Measurements from ENCODE around the gene PHAF1. TPM values are rescaled to one million over a fixed set of nuclear protein-coding genes. Genes with fewer than 3 reads are reported as not detected.

PHAF1 gene
- 19.2 TPM for total RNA-seq (2021; ENCODE audit: unreplicated experiment)
- 17.3 and 19.0 TPM in 2 replicates for polyA plus RNA-seq (2012)
- percentile 60 among the genes with signal in this experiment for Bru-seq, nascent RNA
- percentile 65 among the genes with signal in this experiment for BruChase-seq, experiment 1, labeled RNA remaining after a 6-hour chase
- percentile 71 among the genes with signal in this experiment for BruChase-seq, experiment 2, labeled RNA remaining after a 2-hour chase
- long read RNA-seq, partial matches to known transcripts = 7 of 28 reads
- long read RNA-seq, other reads (novel, unspliced or antisense) = 14 of 28 reads

GRCh38 chr16:67109407-67110135, at the start of gene PHAF1:
Gene PHAF1 (plus strand): TSS chr16:67109941. CDS start chr16:67110176, 235 bp downstream.
- H3K27me3 ChIP-seq (ENCODE audit: insufficient read depth, low read length) = no peaks in the 10 kb centered on the region
- no peaks in the 10 kb centered on the region for H3K36me3 ChIP-seq (ENCODE audit: control insufficient read depth in 1 of 2, insufficient read depth in 2 of 2, low read length in 2 of 2)
- no peak within 1 kb of the TSS for H2AFZ ChIP-seq (ENCODE audit: low read depth, low read length, poor library complexity, severe bottlenecking)
- peak within 1 kb of the TSS; percentile 81 for H3K9ac ChIP-seq (ENCODE audit: low read length)
- DNase-seq (ENCODE audit: low read depth, low spot score) = peak; percentile 71
- no peaks in the 10 kb centered on the region for H3K9me2 ChIP-seq (ENCODE audit: insufficient read depth)
- H3K4me1 ChIP-seq (ENCODE audit: control insufficient read depth in 1 of 2, insufficient read depth in 2 of 2, low read length in 2 of 2) = peaks cover 14 to 44% of the 10 kb centered on the region in 2 experiments; a peak in 3 of 4 replicates
- BruUV-seq (replicated peaks) = no TSS peak
- POLR2A ChIA-PET = no interaction called here
- peak; percentile 93 for ATAC-seq
- H3K27ac ChIP-seq (ENCODE audit: low read depth, low read length) = peak within 1 kb of the TSS; percentile 53
- CTCF ChIA-PET = no interaction called here
- intact Hi-C loops (cut with micrococcal nuclease) = loop anchor here (10.0 kb wide), 1 partner anchor 215 kb away; no protein-coding TSS in a partner anchor
- RAD21 ChIA-PET (ENCODE audit: low non-redundant PET in 1 of 2, low total read pairs in 2 of 2, uncharacterized antibody in 2 of 2, unreplicated experiment in 2 of 2) = interaction anchor here in 1 of 2 experiments (1.1 kb wide), 1 partner anchor 92 kb away, joined by 3 read pairs; no protein-coding TSS in a partner anchor
- peak within 1 kb of the TSS; percentile 99 for H3K4me2 ChIP-seq (ENCODE audit: low read length)
- peak within 1 kb of the TSS; percentile 68 to 81 for H3K4me3 ChIP-seq (replicated peaks in 1 of 2; ENCODE audit: low read depth in 1 of 2, low read length in 2 of 2)
- H3K79me2 ChIP-seq (ENCODE audit: insufficient read depth, low read length) = peaks cover 45% of the 10 kb centered on the region
- no peaks in the 10 kb centered on the region for H4K20me1 ChIP-seq (ENCODE audit: insufficient read depth)
- H3K9me3 ChIP-seq (ENCODE audit: control insufficient read depth in 1 of 2, insufficient read depth in 1 of 2, low read depth in 1 of 2, low read length in 2 of 2) = no peaks in the 10 kb centered on the region
- TF ChIP-seq CBX3 (IDR thresholded peaks at IDR 0.05; ENCODE audit: low read depth) (no peak), TCF7L2 (IDR thresholded peaks at IDR 0.05; ENCODE audit: borderline replicate concordance, extremely low read depth, insufficient read depth, insufficient read length) (no peak), ZNF274 (IDR thresholded peaks at IDR 0.05; ENCODE audit: low read depth, low read length) (no peak), SP1 (IDR thresholded peaks at IDR 0.05; ENCODE audit: low read depth) (no peak), ZBTB33 (IDR thresholded peaks at IDR 0.05; ENCODE audit: extremely low read depth, insufficient replicate concordance, low read length) (no peak), JUND (IDR thresholded peaks at IDR 0.05) (no peak), EZH2 (IDR thresholded peaks at IDR 0.05) (no peak), SRF (IDR thresholded peaks at IDR 0.05; ENCODE audit: low read depth) (no peak), ELF1 (IDR thresholded peaks at IDR 0.05; ENCODE audit: borderline replicate concordance, low read depth) (no peak), EZH2phosphoT487 (IDR thresholded peaks at IDR 0.05; ENCODE audit: borderline replicate concordance) (no peak), EGR1 (IDR thresholded peaks at IDR 0.05; ENCODE audit: low read depth) (no peak), CEBPB (IDR thresholded peaks at IDR 0.05; ENCODE audit: low read depth) (no peak), ATF3 (IDR thresholded peaks at IDR 0.05) (no peak), POLR2AphosphoS5 (IDR thresholded peaks at IDR 0.05; ENCODE audit: low read depth, low read length) (peak; percentile 95), SIN3A (IDR thresholded peaks at IDR 0.05; ENCODE audit: low read depth) (0 out of 2 replicates have a peak, but pooled peaks have one; percentile 68), POLR2A (IDR thresholded peaks at IDR 0.05; ENCODE audit: borderline replicate concordance, extremely low read depth, insufficient read depth, insufficient read length) (peak; percentile 97), RAD21 (IDR thresholded peaks at IDR 0.05; ENCODE audit: low read depth) (no peak), YY1 (IDR thresholded peaks at IDR 0.05; ENCODE audit: extremely low read depth, insufficient replicate concordance, low read depth, low read length) (no peak), ZFX (IDR thresholded peaks at IDR 0.05) (peak; percentile 25; the same call in 1 of the 2 replicates), REST (IDR thresholded peaks at IDR 0.05; ENCODE audit: low read depth) (no peak), MAX (IDR thresholded peaks at IDR 0.05) (no peak), FOSL1 (IDR thresholded peaks at IDR 0.05; ENCODE audit: low read depth) (no peak)
